Measurements from ENCODE around the gene PRKX. TPM values are rescaled to one million over a fixed set of nuclear protein-coding genes. Genes with fewer than 3 reads are reported as not detected.

The PRKX gene
- total and polyA plus RNA-seq, 12 donors: 1.3 to 6.8 (median 4.6) TPM

- WGBS, 4 donors: 31 to 42% (median 38%) methylated on average over 9 of the region's 9 CpGs
- no peak for DNase-seq
- no peak for TF ChIP-seq POLR2A (IDR thresholded peaks at IDR 0.05)
- TF ChIP-seq, protein P1, sequence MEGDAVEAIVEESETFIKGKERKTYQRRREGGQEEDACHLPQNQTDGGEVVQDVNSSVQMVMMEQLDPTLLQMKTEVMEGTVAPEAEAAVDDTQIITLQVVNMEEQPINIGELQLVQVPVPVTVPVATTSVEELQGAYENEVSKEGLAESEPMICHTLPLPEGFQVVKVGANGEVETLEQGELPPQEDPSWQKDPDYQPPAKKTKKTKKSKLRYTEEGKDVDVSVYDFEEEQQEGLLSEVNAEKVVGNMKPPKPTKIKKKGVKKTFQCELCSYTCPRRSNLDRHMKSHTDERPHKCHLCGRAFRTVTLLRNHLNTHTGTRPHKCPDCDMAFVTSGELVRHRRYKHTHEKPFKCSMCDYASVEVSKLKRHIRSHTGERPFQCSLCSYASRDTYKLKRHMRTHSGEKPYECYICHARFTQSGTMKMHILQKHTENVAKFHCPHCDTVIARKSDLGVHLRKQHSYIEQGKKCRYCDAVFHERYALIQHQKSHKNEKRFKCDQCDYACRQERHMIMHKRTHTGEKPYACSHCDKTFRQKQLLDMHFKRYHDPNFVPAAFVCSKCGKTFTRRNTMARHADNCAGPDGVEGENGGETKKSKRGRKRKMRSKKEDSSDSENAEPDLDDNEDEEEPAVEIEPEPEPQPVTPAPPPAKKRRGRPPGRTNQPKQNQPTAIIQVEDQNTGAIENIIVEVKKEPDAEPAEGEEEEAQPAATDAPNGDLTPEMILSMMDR (IDR thresholded peaks at IDR 0.05): no peak
- Histone ChIP-seq H3K4me3 (peak overlapping the region in 1 of 4 donors; percentile 43), H3K36me3 (replicated peaks in 1 of 2) (no peaks in the 10 kb centered on the region), H3K27ac (peak overlapping the region in 2 of 5 donors; percentile 30 to 68), H3K4me1 (replicated peaks in 1 of 2) (no peaks in the 10 kb centered on the region), H3K9me3 (replicated peaks in 1 of 3) (no peaks in the 10 kb centered on the region), H3K27me3 (no peaks in the 10 kb centered on the region)
- intact Hi-C loops (cut with DNase I): no loop called here
Measured at GRCh38 chrX:3699821-3700381, 13.5 kb downstream of the PRKX start.

DNA sequence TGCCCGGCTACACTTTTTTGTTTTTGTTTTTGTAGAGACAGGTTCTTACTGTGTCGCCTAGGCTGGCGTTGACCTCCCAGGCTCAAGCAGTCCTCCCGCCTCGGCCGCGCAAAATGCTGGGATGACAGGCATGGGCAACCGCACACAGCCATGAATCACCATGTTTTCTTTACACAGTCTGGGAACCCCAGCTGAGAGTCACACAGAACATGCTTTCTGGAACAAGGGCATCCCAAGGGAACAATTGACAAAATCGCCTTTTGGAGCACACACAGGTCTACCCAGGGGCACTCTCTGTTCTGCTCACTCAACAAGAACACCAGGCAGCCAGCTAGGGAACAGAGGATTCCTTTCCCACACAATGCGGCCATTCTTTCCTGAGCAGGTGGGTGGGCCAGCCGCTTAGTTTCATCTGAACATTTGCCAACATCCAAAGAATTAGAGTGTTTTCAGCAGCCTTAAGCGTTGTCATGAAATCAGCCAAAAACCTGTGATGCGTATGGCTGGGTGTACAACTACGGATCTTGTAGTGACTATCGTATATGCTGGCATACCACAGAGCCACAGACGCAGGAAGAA lies 15.7 kb downstream of the PRKX start:
- no peak for DNase-seq
- no peak overlapping the region for H3K27ac ChIP-seq
- no peak overlapping the region for H3K4me3 ChIP-seq
- H3K4me1 ChIP-seq (replicated peaks in 1 of 2): no peaks in the 10 kb centered on the region
- WGBS, 4 donors: 62 to 71% (median 67%) methylated on average over 16 of the region's 16 CpGs
- TF ChIP-seq, protein P1 (IDR thresholded peaks at IDR 0.05): no peak
- TF ChIP-seq POLR2A (IDR thresholded peaks at IDR 0.05): no peak
- H3K36me3 ChIP-seq (replicated peaks in 1 of 2): no peaks in the 10 kb centered on the region
- intact Hi-C loops (cut with DNase I): no loop called here
- H3K27me3 ChIP-seq: no peaks in the 10 kb centered on the region
- H3K9me3 ChIP-seq (replicated peaks in 1 of 3): no peaks in the 10 kb centered on the region

- no peak overlapping the region for H3K27ac ChIP-seq
- no peak for DNase-seq
Measured at GRCh38 chrX:3697220-3697684, 16.2 kb downstream of the PRKX start.

DNA sequence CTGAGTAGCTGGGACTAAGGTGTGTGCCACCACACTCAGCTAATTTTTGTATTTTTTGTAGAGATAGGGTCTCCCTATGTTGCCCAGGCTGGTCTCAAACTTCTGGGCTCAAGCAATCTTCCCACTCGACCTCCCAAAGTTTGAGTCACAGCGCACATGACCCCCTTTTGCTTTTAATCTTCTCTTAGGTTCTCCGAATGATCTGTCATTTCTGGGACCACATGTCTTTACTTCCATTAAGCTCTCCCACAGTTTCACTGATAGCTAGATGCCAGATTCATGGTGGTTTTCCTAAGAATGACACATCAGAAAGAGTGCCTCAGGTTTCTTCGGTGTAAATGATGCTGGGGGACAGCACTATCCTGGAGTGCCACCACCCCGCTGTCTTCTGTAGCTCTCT lies 17.9 kb downstream of the PRKX start:
- intact Hi-C loops (cut with DNase I): no loop called here
- Histone ChIP-seq H3K27me3 (no peaks in the 10 kb centered on the region), H3K36me3 (replicated peaks in 1 of 2) (no peaks in the 10 kb centered on the region), H3K9me3 (replicated peaks in 1 of 3) (no peaks in the 10 kb centered on the region), H3K27ac (no peak overlapping the region), H3K4me3 (no peak overlapping the region), H3K4me1 (replicated peaks in 1 of 2) (no peaks in the 10 kb centered on the region)
- 78 to 87% (median 83%) methylated on average over 4 to 5 of the region's 5 CpGs for WGBS, 4 donors
- DNase-seq: no peak
- TF ChIP-seq, protein P1 (IDR thresholded peaks at IDR 0.05): no peak
- no peak for TF ChIP-seq POLR2A (IDR thresholded peaks at IDR 0.05)

More at GRCh38 chrX:3697220-3697684, 16.2 kb downstream of the PRKX start:
- H3K4me3 ChIP-seq: no peak overlapping the region
- TF ChIP-seq, protein P1 (IDR thresholded peaks at IDR 0.05): no peak
- no peak for TF ChIP-seq POLR2A (IDR thresholded peaks at IDR 0.05)
- no peaks in the 10 kb centered on the region for H3K9me3 ChIP-seq (replicated peaks in 1 of 3)
- H3K36me3 ChIP-seq (replicated peaks in 1 of 2): no peaks in the 10 kb centered on the region
- intact Hi-C loops (cut with DNase I): no loop called here
- no peaks in the 10 kb centered on the region for H3K4me1 ChIP-seq (replicated peaks in 1 of 2)
- H3K27me3 ChIP-seq: no peaks in the 10 kb centered on the region
- 63 to 88% (median 80%) methylated on average over 9 of the region's 9 CpGs for WGBS, 4 donors

All from adrenal gland (tissue), 12 donors.